K562 (cell line): Measurements from ENCODE around the gene CLCF1. TPM values are rescaled to one million over a fixed set of nuclear protein-coding genes. Genes with fewer than 3 reads are reported as not detected.

Source experiments
- ATAC-seq: fragments of 200-7000 bp; cut with Tn5 transposase; 3 replicates; pipeline ENCODE4 v1.9.1; 2020; ENCODE audit warnings: moderate library complexity
- BruUV-seq: library from RNA; stranded (reverse); fragments of 400-500 nt; replicated peaks from 2 replicates; lab custom pipeline; 2021; lab: Mats Ljungman, UMichigan
- CTCF ChIA-PET: fragments of 300-600 bp; formaldehyde crosslinking; extraction: SDS; loops from one replicate; lab custom pipeline; 2021; ENCODE audit warnings: low intra/inter-chr PET ratio; lab: Yijun Ruan, JAX
- POLR2A ChIA-PET: fragments of 300-600, 350-650 bp; sonication (Branson Sonifier 250); formaldehyde crosslinking; extraction: SDS; loops from one replicate; lab custom pipeline; 2021; ENCODE audit warnings: antibody characterized with exemption, inconsistent platforms; lab: Yijun Ruan, JAX
- DNase-seq, 4 experiments: peaks; one replicate each; pipeline versions ENCODE4 v3.0.0 to v3.0.0-alpha.2; 2011 to 2018; ENCODE audit warnings: low spot score in 3 of 4, mixed read lengths in 3 of 4; ENCODE audit errors: extremely low read depth in 1 of 4
- FAIRE-seq: peaks from 2 replicates; lab custom pipeline; 2011; peaks lifted over from hg19 to GRCh38; lab: Jason Lieb, UNC
- H2AFZ ChIP-seq: 2 replicates; pipeline ENCODE4 v1.6.0; 2011; ENCODE audit warnings: low read depth, low read length, control low read depth, inconsistent platforms
- H3K27ac ChIP-seq: fragments of 200-600 bp; 3 replicates; pipeline ENCODE4 v1.8.0; 2011; ENCODE audit warnings: low read depth, mild to moderate bottlenecking, control low read depth, inconsistent platforms, low read length, moderate library complexity, mixed read lengths; ENCODE audit errors: extremely low read depth
- H3K27me3 ChIP-seq, 2 experiments: fragments of 300-600 bp in 1 of 2; 2 replicates in 1 of 2; 3 replicates in 1 of 2; pipeline versions ENCODE4 v1.6.0 to v1.8.0; 2011; ENCODE audit warnings: inconsistent platforms in 2 of 2, low read length in 2 of 2, mild to moderate bottlenecking in 1 of 2, mixed read lengths in 1 of 2, moderate library complexity in 1 of 2; ENCODE audit not compliant: control insufficient read depth in 2 of 2, insufficient read depth in 2 of 2
- H3K36me3 ChIP-seq: fragments of 300-600 bp; 3 replicates; pipeline ENCODE4 v1.8.0; 2011; ENCODE audit warnings: mild to moderate bottlenecking, low read length, inconsistent platforms; ENCODE audit not compliant: control insufficient read depth, insufficient read depth
- H3K4me1 ChIP-seq, 2 experiments: fragments of 200-600 bp in 1 of 2; replicated peaks in 1 of 2; 2 replicates in 1 of 2; 3 replicates in 1 of 2; pipeline versions ENCODE4 v1.5.1 to v1.8.0; 2011; ENCODE audit warnings: inconsistent platforms in 2 of 2, low read length in 2 of 2, mild to moderate bottlenecking in 1 of 2, mixed read lengths in 1 of 2, moderate library complexity in 1 of 2; ENCODE audit not compliant: control insufficient read depth in 2 of 2, insufficient read depth in 2 of 2
- H3K4me2 ChIP-seq: 2 replicates; pipeline ENCODE4 v1.6.1; 2011; ENCODE audit warnings: low read length, control low read depth, inconsistent platforms, mixed read lengths; ENCODE audit not compliant: insufficient read depth
- H3K4me3 ChIP-seq: fragments of 200-600 bp; sonication (generic), shearing (Covaris generic); 2 replicates; pipeline ENCODE4 v1.5.1; 2016; ENCODE audit warnings: control low read depth, inconsistent platforms
- H3K79me2 ChIP-seq: fragments of 200-600 bp; 3 replicates; pipeline ENCODE4 v1.8.0; 2011; ENCODE audit warnings: low read length, inconsistent platforms; ENCODE audit not compliant: control insufficient read depth, insufficient read depth
- H3K9ac ChIP-seq, 2 experiments: 2 replicates each; pipeline versions ENCODE4 v1.6.0 to v1.6.1; 2011; ENCODE audit warnings: low read depth in 2 of 2, low read length in 2 of 2, control low read depth in 1 of 2, inconsistent platforms in 1 of 2, mild to moderate bottlenecking in 1 of 2, mixed read lengths in 1 of 2; ENCODE audit not compliant: insufficient read depth in 1 of 2
- H3K9me1 ChIP-seq: one replicate; pipeline ENCODE4 v1.6.0; 2011; ENCODE audit warnings: inconsistent platforms, mild to moderate bottlenecking, low read length, moderate library complexity; ENCODE audit not compliant: control insufficient read depth, insufficient read depth
- H3K9me3 ChIP-seq: replicated peaks from 2 replicates; pipeline ENCODE4 v1.5.1; 2011; ENCODE audit warnings: low read depth, low read length, inconsistent platforms; ENCODE audit not compliant: control insufficient read depth, insufficient read depth
- H4K20me1 ChIP-seq: replicated peaks from 2 replicates; pipeline ENCODE4 v1.6.1; 2011; ENCODE audit warnings: low read length, inconsistent platforms, mixed read lengths; ENCODE audit not compliant: control insufficient read depth, insufficient read depth
- MCM7 ChIP-seq, 2 experiments: fragments of 450-650 bp; IDR thresholded peaks; 2 replicates each; pipeline ENCODE4 v1.6.1; 2016 to 2018
- NFIC ChIP-seq: fragments of 450-650 bp; IDR thresholded peaks from 2 replicates; pipeline ENCODE4 v1.6.1; 2017; ENCODE audit warnings: mild to moderate bottlenecking, inconsistent platforms
- WGBS: fragments of 100-300 bp; shearing (Covaris generic); methylation state at CpG from one replicate; pipeline ENCODE4 v1.1.6; 2016; ENCODE audit warnings: low coverage, mixed read lengths; ENCODE audit not compliant: insufficient coverage; ENCODE audit errors: missing lambda C conversion rate; 5-methylcytosine and 5-hydroxymethylcytosine counted together
- in situ Hi-C: fragments of 300-500 bp; cut with MboI; formaldehyde crosslinking; loops from 4 replicates; pipeline ENCODE4 v1.15.0; 2018; ENCODE audit warnings: inconsistent platforms, mixed read lengths
- intact Hi-C: fragments of 100-400 bp; cut with micrococcal nuclease; formaldehyde crosslinking; loops from 2 replicates; pipeline ENCODE4 v1.14.2; 2022
- polyA plus RNA-seq, 8 experiments: library from polyadenylated mRNA; depleted of rRNA in 4 of 8; stranded (reverse) in 5 of 8; unstranded in 3 of 8; fragments of >200 nt; fragmentation: Nextera tagmentation in 2 of 8; fragmentation: Illumina TruSeq in 1 of 8; extraction: Ambion mirVana in 2 of 8; extraction: Trizol in 1 of 8; gene quantifications; 2 replicates each; pipeline versions ENCODE4 v1.2.1 to v1.2.3, GENCODE V29; 2011 to 2014; ENCODE audit warnings: inconsistent platforms in 1 of 8, missing spikeins in 1 of 8
- total RNA-seq, 7 experiments: library from RNA; depleted of rRNA in 6 of 7; stranded (reverse); fragments of >200 nt in 6 of 7; fragmentation: Illumina TruSeq in 2 of 7; extraction: Trizol in 2 of 7; gene quantifications; 2 replicates each; pipeline versions ENCODE4 v1.2.1 to v1.2.3, GENCODE V29; 2011 to 2021; ENCODE audit warnings: low replicate concordance in 1 of 7

The CLCF1 gene
- total and polyA plus RNA-seq, 9 of the 15 experiments (the other 6 are each of a cell fraction or from before 2014, with no cell fraction given): 0.49 to 5.8 (median 3.0) TPM

DNA sequence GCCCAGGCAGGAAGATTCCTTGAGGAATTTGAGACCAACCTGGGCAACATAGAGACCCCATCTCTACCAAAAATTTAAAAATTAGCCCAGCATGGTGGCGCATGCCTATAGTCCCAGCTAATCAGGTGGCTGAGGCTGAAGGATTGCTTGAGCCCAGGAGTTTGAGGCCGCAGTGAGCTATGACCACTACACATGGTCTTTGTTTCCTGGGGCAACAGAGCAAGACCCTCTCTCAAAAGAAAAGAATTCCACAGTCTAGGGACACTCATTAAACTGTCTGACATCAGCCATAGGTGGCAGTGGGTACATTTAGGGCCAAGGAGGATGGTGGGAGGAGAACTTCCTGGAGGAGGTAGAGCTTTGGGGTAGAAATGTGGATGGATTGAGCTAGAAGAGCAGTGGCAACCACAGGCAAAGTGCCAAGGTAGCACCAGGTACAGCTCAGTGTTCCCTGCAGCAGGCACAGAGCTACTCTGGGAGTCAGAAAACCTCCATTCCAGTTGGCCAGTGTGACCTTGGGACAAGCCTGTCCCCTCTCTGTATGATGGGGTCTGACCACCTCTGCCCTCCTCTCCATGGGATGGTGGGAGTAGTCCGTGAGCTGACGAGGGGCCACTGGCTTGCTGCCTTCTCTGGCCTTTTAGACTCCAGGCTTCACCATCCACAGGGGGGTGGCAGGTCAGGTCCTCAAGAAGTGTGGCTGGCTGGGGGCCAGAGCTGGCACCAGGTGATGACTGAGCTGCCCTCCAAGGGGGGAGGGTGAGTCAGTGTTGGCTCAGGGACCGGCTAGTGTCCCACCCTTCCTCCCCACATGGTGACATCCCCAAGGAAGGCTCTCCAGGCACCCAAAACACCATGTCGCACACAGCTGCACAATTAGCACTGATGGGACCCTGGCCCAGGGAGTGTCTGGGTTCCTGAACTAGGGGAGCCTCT, 3.7 kb upstream of the CLCF1 start:
- TF ChIP-seq MCM7 (IDR thresholded peaks at IDR 0.05) (no peak), NFIC (peak; percentile 32; the same call in 1 of the 2 replicates)
- Histone ChIP-seq H3K27ac (no peak overlapping the region), H3K9me3 (no peaks in the 10 kb centered on the region), H3K4me1 (peaks cover 59 to 81% of the 10 kb centered on the region in 2 experiments), H3K4me3 (no peak overlapping the region), H3K4me2 (no peak overlapping the region), H3K9ac (peak overlapping the region in 1 of 2 experiments; percentile 38; a peak in 1 of 4 replicates), H3K36me3 (no peaks in the 10 kb centered on the region), H4K20me1 (no peaks in the 10 kb centered on the region), H3K27me3 (no peaks in the 10 kb centered on the region), H3K9me1 (no peaks in the 10 kb centered on the region), H3K79me2 (peaks cover 21% of the 10 kb centered on the region; the same call in 2 of the 3 replicates), H2AFZ (no peak overlapping the region)
- POLR2A ChIA-PET: interaction anchor here (0.6 to 1.8 kb wide), 12 partner anchors 9 to 1351 kb away, joined by 3 to 5 read pairs (median 3); partner anchors contain the start of genes CATSPER1 and PPP1CA
- DNase-seq (no peak), ATAC-seq (no peak), FAIRE-seq (no peak)
- WGBS: 70% methylated on average over 6 of the region's 6 CpGs
- in situ Hi-C loops (no loop called here), intact Hi-C loops (no loop called here)
- no TSS peak for BruUV-seq
- CTCF ChIA-PET: no interaction called here
